ENCODE data around the gene AHI1. TPM values are rescaled to one million over a fixed set of nuclear protein-coding genes. Genes with fewer than 3 reads are reported as not detected.

Gene AHI1
- total RNA-seq, 6 experiments from 2014 or later, result 14.6 to 19.1 (median 17.0) TPM

GRCh38 chr6:135329851-135330803, 167.4 kb downstream of the AHI1 start:
- TF ChIP-seq CTCF (IDR thresholded peaks at IDR 0.05), result no peak
- Mint-ChIP-seq H3K9me3 (0 out of 2 replicates have a peak, but pooled peaks cover 4% of the 10 kb centered on the region), H3K4me3 (no peak overlapping the region), H3K27ac (no peak overlapping the region), H3K27me3 (ENCODE audit: insufficient read depth) (no peaks in the 10 kb centered on the region), H3K4me1 (ENCODE audit: low read depth) (peaks cover 18% of the 10 kb centered on the region), H3K36me3 (ENCODE audit: low read depth) (peaks cover 30% of the 10 kb centered on the region)
- DNase-seq, result no peak

- DNase-seq, result no peak
- no peak overlapping the region for H3K4me3 Mint-ChIP-seq
- no peak overlapping the region for H3K27ac Mint-ChIP-seq
- 0 out of 2 replicates have a peak, but pooled peaks cover 6% of the 10 kb centered on the region for H3K4me1 Mint-ChIP-seq (ENCODE audit: low read depth)
- TF ChIP-seq CTCF (IDR thresholded peaks at IDR 0.05), result no peak
- peaks cover 27% of the 10 kb centered on the region for H3K36me3 Mint-ChIP-seq (ENCODE audit: low read depth)
- H3K27me3 Mint-ChIP-seq (ENCODE audit: insufficient read depth), result no peaks in the 10 kb centered on the region
- 0 out of 2 replicates have a peak, but pooled peaks cover 4% of the 10 kb centered on the region for H3K9me3 Mint-ChIP-seq
These were observed 169.4 kb downstream of the AHI1 start for GRCh38 chr6:135328136-135328535.

- no peak overlapping the region for H3K27ac Mint-ChIP-seq
These were observed 171.7 kb downstream of the AHI1 start for GRCh38 chr6:135325624-135326424.

GRCh38 chr6:135324531-135324930, 173.0 kb downstream of the AHI1 start:
- Mint-ChIP-seq H3K4me3 (no peak overlapping the region), H3K9me3 (0 out of 2 replicates have a peak, but pooled peaks cover 3% of the 10 kb centered on the region), H3K27me3 (ENCODE audit: insufficient read depth) (no peaks in the 10 kb centered on the region), H3K27ac (no peak overlapping the region), H3K4me1 (ENCODE audit: low read depth) (peaks cover 9% of the 10 kb centered on the region), H3K36me3 (ENCODE audit: low read depth) (peaks cover 21% of the 10 kb centered on the region)
- no peak for TF ChIP-seq CTCF (IDR thresholded peaks at IDR 0.05)
- DNase-seq, result no peak

More at GRCh38 chr6:135325624-135326424, 171.7 kb downstream of the AHI1 start:
- DNase-seq, result no peak
- no peak overlapping the region for H3K4me3 Mint-ChIP-seq
- H3K36me3 Mint-ChIP-seq (ENCODE audit: low read depth), result peaks cover 24% of the 10 kb centered on the region
- H3K4me1 Mint-ChIP-seq (ENCODE audit: low read depth), result 0 out of 2 replicates have a peak, but pooled peaks cover under 1% of the 10 kb centered on the region
- H3K27me3 Mint-ChIP-seq (ENCODE audit: insufficient read depth), result no peaks in the 10 kb centered on the region
- H3K9me3 Mint-ChIP-seq, result 0 out of 2 replicates have a peak, but pooled peaks cover 4% of the 10 kb centered on the region
- no peak for TF ChIP-seq CTCF (IDR thresholded peaks at IDR 0.05)

GRCh38 chr6:135323979-135324378, 173.6 kb downstream of the AHI1 start:
- Mint-ChIP-seq H3K9me3 (no peaks in the 10 kb centered on the region), H3K36me3 (ENCODE audit: low read depth) (peaks cover 15% of the 10 kb centered on the region), H3K27ac (no peak overlapping the region), H3K4me3 (no peak overlapping the region), H3K4me1 (ENCODE audit: low read depth) (peaks cover 11% of the 10 kb centered on the region), H3K27me3 (ENCODE audit: insufficient read depth) (no peaks in the 10 kb centered on the region)
- no peak for TF ChIP-seq CTCF (IDR thresholded peaks at IDR 0.05)
- DNase-seq, result no peak
